HG03439 (cell line): ENCODE results near the gene FRS2.
A peak's percentile ranks its signal among the peaks of the same experiment; 100 is the strongest.

Experiments
- ATAC-seq: cut with Tn5 transposase; IDR thresholded peaks from one replicate; pipeline ENCODE4 v1.9.1; 2021; ENCODE audit warnings: mild to moderate bottlenecking, moderate library complexity; ENCODE audit not compliant: unreplicated experiment

The FRS2 gene

DNA sequence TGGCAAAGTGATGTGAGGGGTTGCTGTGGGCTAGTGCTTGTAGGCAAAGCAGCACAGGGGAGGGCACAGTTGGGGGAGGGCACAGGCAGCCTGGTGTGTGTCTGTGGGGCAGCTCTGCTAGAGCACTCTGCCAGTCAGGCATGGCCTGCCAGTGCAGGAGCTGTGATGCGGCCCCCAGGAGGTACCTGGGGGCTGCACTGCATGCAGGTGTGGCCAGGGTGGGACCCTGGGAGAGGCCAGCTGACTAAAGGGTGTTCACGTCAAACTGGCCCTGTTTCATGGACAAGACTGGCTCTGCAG is 54.1 kb downstream of the FRS2 start:
- no peak for ATAC-seq

DNA sequence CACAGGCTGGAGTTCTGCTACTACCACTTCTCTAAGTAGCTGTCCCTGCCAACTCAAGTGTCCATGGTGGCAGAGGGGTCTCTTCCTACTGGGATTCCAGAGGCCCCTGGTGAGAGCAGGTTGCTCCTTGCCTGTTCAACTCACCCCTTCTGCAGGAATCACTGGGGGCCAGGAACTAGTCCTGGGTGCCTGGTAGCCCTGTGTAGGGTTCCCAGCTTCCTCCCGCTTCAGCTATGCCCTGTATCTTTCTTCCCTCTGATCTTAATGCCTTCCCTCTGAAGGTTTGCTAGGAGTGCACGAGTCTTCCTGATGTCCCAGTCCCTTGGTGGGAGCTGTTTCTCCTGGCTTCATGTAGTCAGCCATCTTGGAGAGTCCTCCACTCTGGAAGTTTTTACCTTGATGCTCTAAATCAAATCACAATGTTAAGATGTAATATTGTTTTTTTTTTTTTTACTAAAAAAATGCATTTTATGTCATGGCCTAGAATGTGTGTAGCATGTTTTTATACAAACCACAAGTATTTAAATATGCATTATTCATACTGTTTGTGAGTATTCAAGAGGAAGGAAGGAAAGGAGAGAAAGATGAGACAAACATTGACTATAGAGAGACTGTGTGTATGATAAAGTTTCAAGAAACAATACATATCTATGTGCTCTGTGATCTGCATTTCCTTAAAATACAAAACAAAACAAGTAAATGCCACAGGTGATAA is 54.7 kb downstream of the FRS2 start:
- no peak for ATAC-seq

- no peak for ATAC-seq
Observed at GRCh38 chr12:69527506-69528272, 57.5 kb downstream of the FRS2 start.

DNA sequence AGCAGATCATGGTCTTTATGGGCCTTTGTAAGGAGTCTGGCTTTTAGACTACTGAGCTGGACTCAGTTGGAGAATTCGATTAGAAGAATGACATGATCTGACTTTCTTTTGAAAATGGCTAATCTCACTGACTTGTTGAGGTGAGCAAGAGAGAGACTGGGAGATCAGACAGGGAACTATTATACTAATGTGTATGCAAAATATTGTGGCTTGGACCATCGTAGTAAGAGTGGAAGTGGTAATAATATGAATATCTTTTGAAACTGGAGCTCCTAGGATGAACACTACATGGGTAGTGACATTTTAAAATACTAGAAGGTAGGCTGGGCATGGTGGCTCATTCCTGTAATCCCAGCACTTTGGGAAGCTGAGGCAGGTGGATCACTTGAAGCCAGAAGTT is 58.8 kb downstream of the FRS2 start:
- no peak for ATAC-seq

DNA sequence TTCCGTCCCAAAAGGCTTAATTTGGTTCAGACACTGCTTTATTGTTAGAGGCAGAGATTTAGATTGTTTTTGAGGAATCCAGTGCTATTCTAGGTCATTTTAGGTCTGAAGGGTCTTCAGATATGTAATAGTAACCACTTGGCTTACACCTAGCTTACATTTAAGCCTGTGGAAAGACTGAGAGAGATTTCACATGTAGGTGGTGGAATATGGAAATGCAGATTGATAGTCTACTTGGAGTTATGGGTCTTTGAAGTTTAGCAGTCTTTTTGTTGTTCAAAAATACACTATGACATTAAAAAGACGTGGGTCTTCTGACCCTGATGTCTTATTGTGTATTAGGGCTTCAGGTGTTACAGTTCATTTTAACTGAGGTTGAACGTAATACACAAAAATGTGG is 63.7 kb downstream of the FRS2 start:
- no peak for ATAC-seq

DNA sequence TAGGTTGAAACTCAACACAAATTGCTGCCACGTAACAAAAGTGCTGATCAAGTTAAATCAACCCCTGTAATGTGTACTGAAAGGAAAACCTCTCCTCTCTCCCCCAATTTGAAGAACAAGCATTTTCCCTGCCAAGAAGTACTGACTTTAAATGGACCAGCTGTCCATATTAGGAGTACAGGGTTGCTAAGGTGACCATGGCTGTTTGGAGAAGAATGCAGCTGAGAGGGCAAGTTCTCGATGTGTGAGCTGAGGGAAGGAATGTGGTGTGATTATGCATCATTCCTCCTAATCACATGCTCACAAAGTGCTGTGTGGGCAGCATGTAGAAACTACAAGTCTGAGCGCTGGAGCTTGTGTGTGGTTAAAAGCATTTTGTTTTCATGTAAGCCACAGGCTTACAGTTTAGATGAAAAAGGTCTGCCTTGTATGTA is 64.2 kb downstream of the FRS2 start:
- ATAC-seq, result peak; percentile 53

GRCh38 chr12:69540987-69541386 is 70.8 kb downstream of the FRS2 start:
- no peak for ATAC-seq

DNA sequence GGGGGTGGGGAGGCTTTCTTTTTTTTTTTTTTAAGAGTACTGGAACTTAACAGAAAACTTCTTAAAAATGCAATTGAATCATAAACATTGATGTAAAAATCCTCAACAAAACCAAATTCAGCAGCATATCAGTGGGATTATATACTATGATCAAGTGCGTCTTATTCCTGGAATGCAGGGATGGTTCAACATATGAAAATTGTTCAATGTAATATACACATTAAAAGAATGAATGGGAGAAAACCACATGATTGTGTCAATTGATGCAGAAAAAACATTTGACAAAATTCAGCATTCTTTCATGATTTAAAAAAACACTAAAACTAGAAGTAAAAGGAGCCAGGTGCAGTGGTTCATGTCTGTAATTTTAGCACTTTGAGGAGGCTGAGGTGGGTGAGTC is 73.9 kb downstream of the FRS2 start:
- no peak for ATAC-seq

DNA sequence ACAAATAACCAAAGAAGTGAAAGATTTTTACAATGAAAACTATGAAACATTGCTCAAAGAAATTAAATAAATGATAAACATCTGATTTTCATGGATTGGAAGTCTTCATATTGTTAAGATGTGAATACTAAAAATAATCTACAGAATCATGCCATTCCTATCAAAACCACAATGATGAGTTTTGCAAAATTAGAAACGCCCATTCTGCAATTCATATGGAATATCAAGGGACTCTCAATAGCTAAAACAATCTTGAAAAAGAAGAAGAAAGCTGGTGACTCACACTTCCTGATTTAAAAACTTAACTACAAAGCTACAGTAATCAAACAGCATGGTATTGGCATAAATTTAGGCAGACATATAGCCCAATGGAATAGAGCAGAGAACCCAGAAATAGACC is 74.9 kb downstream of the FRS2 start:
- ATAC-seq, result no peak

GRCh38 chr12:69546693-69547438 is 76.7 kb downstream of the FRS2 start:
- ATAC-seq, result peak; percentile 69

DNA sequence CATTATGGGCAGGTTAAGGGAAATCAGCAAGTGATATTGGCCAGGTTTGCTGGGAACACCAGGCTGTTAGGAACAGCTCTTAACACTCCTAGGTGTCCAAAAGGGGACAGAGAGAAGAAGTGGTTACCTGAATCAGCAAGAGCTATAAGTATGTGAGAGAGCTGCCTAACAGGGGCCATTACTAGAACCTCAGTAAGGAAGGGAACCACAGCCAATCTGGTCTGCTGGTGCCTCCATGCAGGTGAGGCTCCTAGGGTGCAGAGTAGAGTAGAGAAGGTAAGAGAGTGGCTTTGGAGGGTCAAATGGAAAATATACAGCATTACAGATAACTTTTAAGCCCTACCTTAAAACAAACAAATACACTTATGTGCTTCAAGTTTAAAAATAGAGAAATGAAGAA is 78.5 kb downstream of the FRS2 start:
- no peak for ATAC-seq

DNA sequence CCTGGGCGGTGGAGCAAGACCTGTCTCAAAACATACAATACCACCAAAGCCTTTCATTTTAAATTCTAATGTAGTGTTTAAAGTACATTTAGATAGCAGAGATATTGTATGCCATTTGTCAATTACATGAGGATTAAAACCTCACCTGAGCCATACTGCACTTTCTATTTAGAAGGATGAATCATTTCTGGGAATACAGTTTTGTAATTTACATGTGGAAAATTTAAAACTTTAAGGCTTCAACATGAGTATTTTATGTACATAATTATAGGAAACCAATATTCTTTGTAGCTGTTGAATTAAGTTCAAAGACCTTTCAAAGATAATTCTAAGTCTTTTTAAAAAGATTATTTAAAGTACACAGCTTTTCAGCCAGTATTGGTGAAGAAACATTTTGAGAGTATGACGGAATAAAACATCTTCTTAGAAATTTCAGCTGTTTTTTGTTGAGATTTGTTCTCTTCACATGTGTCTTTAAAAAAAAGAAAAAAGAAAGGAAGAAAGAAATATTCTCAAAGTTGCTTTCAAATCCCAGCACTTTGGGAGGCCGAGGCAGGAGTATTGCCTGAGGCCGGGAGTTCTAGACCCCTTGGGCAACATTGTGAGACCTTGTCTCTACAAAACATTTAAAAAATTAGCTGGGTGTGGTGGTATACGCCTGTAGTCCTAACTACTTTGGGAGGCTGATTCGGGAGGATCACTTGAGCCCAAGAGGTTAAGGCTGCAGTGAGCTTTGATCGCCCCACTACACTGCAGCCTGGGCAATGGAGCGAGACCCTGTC is 80.6 kb downstream of the FRS2 start:
- ATAC-seq, result no peak

- ATAC-seq, result no peak
Observed at GRCh38 chr12:69553628-69554248, 83.5 kb downstream of the FRS2 start.

DNA sequence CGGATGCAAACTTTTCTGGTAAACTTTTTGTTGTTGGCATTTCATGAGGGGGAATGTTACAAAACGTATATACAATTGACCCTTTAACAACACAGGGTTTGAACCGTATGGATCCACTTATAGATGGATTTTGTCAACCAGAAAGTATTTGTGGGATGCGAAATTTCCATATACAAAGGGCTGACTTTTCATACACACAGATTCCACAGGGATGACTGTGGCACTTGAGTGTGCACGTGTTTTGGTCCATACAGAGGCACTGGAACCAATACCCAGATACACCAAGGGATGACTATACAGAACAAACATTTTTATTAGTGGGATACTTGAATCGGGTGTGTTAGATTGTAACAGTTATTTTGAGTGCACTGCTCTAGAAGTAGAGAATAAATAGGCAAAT is 85.3 kb downstream of the FRS2 start:
- no peak for ATAC-seq

DNA sequence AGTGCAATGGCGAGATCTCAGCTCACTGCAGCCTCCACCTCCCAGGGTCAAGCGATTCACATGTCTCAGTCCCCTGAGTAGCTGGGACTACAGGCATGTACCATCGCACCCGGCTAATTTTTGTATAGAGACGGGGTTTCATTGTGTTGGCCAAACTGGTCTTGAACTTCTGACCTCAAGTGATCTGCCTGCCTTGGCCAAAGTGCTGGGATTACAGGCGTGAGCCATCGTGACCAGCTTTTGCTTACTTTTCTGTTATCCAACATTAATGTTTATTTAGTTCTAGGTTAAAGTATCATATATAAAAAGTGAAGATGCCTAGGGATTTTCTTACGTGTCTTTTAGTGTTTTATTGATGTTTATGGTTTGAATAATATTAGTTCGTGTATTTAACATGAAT is 86.2 kb downstream of the FRS2 start:
- ATAC-seq, result no peak

- no peak for ATAC-seq
Observed at GRCh38 chr12:69563166-69563762, 93.1 kb downstream of the FRS2 start.

DNA sequence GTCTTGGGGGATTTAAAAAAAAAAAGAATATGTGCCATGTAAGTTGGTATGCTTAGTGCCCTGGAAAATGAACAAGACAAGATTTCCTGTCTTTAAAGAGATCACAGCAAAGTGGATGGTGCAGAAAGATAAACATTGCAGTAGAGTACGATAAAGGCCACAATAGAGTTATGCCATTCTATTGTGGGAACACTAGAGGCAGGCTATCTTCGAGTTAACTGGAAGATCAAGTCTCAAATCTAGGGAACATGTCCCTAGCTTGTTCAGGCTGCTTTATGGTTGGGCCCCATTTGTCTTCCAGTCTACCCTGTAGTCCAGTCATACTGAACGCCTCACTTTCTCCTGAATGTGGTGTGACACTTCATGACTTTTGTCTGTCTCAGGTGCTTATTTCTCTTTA is 96.4 kb downstream of the FRS2 start:
- no peak for ATAC-seq

DNA sequence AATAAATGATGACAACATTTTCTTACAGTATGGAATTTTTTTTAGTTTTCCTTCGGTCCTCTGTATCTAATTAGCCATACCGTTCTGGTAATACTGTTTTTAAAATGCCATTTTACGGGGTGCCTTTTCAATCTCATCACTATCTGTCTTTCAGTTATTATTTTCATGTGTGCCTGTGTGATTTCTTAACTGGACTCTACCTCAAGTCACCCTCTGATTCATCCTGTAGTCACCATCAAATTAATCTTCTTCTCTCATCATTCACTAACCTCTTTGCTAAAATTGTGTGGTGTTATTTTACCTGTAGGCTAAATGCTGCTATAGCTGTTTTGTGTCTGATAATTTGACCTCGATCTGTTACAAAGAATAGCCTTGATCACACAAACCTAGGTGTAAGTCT is 99.0 kb downstream of the FRS2 start:
- no peak for ATAC-seq

- no peak for ATAC-seq
Observed at GRCh38 chr12:69570000-69570516, 99.9 kb downstream of the FRS2 start.
